ENCODE measurements around the gene ADAMTS14.

ADAMTS14 gene

DNA sequence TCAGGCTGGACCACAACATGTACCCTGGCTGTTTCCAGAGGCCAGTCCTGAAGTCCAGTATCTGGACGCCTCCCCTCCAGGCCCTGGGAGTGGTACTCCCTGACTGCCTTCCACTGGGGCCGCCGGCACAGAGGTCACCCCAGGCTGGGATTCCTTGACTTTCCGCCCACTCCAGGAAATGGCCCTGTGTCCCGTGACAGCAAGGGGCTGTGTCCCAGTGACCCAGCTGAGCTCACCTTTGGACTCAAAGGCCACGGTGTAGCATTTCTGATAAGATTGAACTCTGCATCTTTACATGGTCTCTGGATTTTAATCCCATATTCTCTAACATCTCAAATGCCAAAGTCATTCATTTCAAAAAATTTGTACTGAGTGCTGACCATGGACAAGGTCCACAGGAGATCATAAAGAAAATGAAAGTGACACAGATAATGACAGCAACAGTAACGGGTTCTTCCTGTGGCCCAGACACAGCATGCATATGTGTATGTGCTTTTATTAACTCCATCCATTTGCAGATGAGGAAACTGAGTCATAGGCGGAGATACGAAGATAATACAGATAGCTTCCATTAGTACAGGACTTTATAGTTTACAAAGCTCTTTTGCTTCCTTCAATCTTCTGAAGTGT lies 5.4 kb downstream of the ADAMTS14 start:
- Histone ChIP-seq H3K9me3 (ENCODE audit: control insufficient read depth in 1 of 2, low read length in 2 of 2) (no peaks in the 10 kb centered on the region), H3K27ac (ENCODE audit: low read length) (no peak overlapping the region), H3K4me3 (ENCODE audit: low read depth in 1 of 2, low read length in 2 of 2) (no peak overlapping the region), H3K4me1 (ENCODE audit: control insufficient read depth in 1 of 2, insufficient read depth in 2 of 2, low read length in 2 of 2) (peaks cover 0 to 15% of the 10 kb centered on the region in 2 donors), H3K36me3 (ENCODE audit: control insufficient read depth in 1 of 2, insufficient read depth in 2 of 2, low read length in 2 of 2) (no peaks in the 10 kb centered on the region), H3K27me3 (ENCODE audit: low read depth, low read length) (no peaks in the 10 kb centered on the region)

DNA sequence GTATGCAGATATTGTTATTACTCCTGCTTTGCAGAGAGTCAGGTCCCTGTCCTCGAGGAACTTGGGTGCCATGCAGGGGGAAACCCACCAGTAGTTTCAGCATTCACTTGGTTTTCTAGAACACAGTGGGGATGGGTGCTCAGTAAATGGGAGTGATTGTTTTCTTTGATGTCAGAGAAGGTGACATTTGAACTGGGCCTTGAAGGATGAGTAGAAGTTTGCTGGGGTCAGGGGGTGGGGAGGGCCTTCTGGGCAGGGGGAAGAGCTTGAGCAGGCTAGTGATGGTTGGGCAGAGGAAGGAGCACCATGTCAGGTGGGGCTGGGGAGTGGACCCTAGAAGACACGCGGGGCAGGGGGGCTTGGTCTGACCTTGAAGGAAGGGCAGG lies 5.9 kb downstream of the ADAMTS14 start:
- H3K36me3 ChIP-seq (ENCODE audit: control insufficient read depth in 1 of 2, insufficient read depth in 2 of 2, low read length in 2 of 2) = no peaks in the 10 kb centered on the region
- no peaks in the 10 kb centered on the region for H3K27me3 ChIP-seq (ENCODE audit: low read depth, low read length)
- H3K9me3 ChIP-seq (ENCODE audit: control insufficient read depth in 1 of 2, low read length in 2 of 2) = no peaks in the 10 kb centered on the region
- H3K4me1 ChIP-seq (ENCODE audit: control insufficient read depth in 1 of 2, insufficient read depth in 2 of 2, low read length in 2 of 2) = peaks cover 0 to 13% of the 10 kb centered on the region in 2 donors
- no peak overlapping the region for H3K27ac ChIP-seq (ENCODE audit: low read length)
- H3K4me3 ChIP-seq (ENCODE audit: low read depth in 1 of 2, low read length in 2 of 2) = no peak overlapping the region

DNA sequence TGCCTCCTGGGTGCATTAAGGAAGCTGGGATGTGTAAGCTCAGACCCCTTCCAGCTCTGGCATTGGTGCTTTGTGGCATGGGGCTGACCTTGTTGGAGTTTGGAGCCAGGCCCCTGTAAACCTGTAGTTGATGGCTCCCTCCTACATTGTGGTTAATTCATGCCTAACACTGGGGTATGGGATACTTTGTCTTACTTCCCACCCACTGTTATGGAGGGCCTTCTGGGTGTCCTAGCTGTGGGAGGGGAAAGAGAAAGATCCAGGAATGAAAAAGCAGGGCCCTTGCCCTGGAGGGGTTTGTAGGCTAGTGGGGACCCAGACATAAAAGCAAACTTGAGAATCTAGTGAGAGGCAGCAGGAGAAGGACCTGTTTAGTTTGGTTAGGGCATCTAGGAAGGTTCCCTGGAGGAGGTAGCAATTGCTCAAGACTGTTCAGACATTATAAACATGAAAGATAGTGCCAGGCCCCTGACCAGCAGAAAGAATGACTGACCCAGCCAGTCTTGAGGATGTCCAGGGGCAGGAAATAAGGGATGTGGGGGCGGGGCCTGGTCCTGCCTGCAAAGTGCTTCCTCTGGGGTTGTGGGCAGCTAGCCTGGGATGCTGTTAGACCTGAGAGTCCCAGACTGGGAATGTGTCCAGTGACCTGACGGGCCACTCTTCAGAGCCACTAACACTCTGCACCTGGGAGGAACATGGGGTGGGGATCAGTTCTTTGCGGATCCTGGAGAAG lies 6.6 kb downstream of the ADAMTS14 start:
- peaks cover 0 to 12% of the 10 kb centered on the region in 2 donors for H3K4me1 ChIP-seq (ENCODE audit: control insufficient read depth in 1 of 2, insufficient read depth in 2 of 2, low read length in 2 of 2)
- no peaks in the 10 kb centered on the region for H3K9me3 ChIP-seq (ENCODE audit: control insufficient read depth in 1 of 2, low read length in 2 of 2)
- H3K36me3 ChIP-seq (ENCODE audit: control insufficient read depth in 1 of 2, insufficient read depth in 2 of 2, low read length in 2 of 2) = no peaks in the 10 kb centered on the region
- no peak overlapping the region for H3K4me3 ChIP-seq (ENCODE audit: low read depth in 1 of 2, low read length in 2 of 2)
- no peaks in the 10 kb centered on the region for H3K27me3 ChIP-seq (ENCODE audit: low read depth, low read length)
- H3K27ac ChIP-seq (ENCODE audit: low read length) = no peak overlapping the region

DNA sequence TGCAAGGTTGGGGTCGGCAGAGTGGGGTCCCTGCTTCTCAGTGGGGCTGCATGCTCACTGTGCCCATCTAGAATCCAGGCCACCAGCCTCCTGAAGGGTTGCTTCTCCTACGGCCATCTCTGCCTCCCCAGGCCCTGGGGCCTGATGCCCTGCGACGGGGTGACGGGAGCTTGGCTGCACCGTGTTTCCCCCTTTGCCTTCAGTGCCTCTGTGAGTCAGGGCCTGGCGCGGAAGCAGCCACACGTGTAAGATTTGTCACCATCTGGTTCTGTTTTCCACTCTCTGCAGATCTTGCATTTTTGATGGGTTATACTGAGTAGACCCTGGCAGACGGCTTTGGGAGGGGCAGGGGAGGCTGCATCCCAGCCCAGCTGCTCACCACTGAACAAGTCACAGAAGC lies 7.2 kb downstream of the ADAMTS14 start:
- no peaks in the 10 kb centered on the region for H3K36me3 ChIP-seq (ENCODE audit: control insufficient read depth in 1 of 2, insufficient read depth in 2 of 2, low read length in 2 of 2)
- H3K4me1 ChIP-seq (ENCODE audit: control insufficient read depth in 1 of 2, insufficient read depth in 2 of 2, low read length in 2 of 2) = peaks cover 0 to 7% of the 10 kb centered on the region in 2 donors
- no peaks in the 10 kb centered on the region for H3K9me3 ChIP-seq (ENCODE audit: control insufficient read depth in 1 of 2, low read length in 2 of 2)
- H3K27ac ChIP-seq (ENCODE audit: low read length) = no peak overlapping the region
- H3K4me3 ChIP-seq (ENCODE audit: low read depth in 1 of 2, low read length in 2 of 2) = no peak overlapping the region
- H3K27me3 ChIP-seq (ENCODE audit: low read depth, low read length) = no peaks in the 10 kb centered on the region

DNA sequence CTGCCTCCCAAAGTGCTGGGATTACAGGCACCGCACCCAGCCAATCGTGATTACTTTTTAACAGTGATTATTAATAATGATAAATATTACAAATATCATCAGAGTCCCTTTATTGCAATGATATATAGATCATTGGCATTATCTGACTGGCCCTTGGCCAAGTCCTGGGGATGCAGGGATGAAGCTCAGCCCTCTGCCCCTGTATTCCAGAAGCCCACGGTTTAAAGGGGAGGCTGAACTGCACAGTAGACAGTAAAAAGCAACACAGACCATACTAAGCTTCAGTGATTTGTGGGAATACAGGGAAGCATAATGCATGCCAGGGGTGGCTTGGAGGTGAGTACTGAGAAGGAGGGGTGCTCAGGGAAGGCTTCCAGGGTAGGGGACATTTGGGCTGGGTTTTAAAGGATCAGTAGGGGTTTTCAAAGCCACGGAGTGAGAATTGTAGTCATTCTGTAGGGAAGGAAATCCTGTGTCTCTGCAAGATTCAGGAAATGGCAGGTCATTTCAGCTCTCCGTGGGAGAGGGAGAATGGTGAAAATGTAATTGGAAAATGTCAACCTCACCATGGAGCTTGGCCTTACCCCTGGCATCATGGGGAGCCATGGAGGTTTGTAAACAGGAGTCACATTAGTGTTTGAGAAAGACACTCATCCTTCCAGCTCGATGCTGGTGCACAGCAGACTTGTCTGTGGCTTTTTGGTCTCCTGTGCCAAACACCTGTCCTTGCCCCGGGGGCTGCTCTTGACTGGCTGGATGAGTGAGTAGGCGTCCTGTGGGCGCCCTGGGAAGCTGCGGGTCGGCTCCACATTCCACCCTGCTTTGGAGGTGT lies 8.8 kb downstream of the ADAMTS14 start:
- Histone ChIP-seq H3K27ac (ENCODE audit: low read length) (no peak overlapping the region), H3K4me3 (ENCODE audit: low read depth in 1 of 2, low read length in 2 of 2) (no peak overlapping the region), H3K4me1 (ENCODE audit: control insufficient read depth in 1 of 2, insufficient read depth in 2 of 2, low read length in 2 of 2) (peaks cover 0 to 7% of the 10 kb centered on the region in 2 donors), H3K27me3 (ENCODE audit: low read depth, low read length) (no peaks in the 10 kb centered on the region), H3K9me3 (ENCODE audit: control insufficient read depth in 1 of 2, low read length in 2 of 2) (no peaks in the 10 kb centered on the region), H3K36me3 (ENCODE audit: control insufficient read depth in 1 of 2, insufficient read depth in 2 of 2, low read length in 2 of 2) (no peaks in the 10 kb centered on the region)

DNA sequence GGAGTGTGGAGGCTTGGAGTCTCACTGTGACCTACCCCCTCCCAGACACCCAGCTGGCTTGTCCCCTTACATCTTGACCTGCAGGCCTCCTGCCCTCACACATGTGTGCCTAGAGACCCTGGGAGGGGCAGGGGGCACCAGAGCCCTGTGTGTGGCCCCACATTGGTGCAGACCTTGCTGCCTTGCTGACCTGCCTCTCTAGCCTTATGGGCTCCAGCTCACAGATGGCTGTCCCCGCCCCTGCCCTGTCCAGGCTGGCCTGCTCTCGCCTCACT lies 9.4 kb downstream of the ADAMTS14 start:
- no peaks in the 10 kb centered on the region for H3K36me3 ChIP-seq (ENCODE audit: control insufficient read depth in 1 of 2, insufficient read depth in 2 of 2, low read length in 2 of 2)
- no peak overlapping the region for H3K27ac ChIP-seq (ENCODE audit: low read length)
- H3K27me3 ChIP-seq (ENCODE audit: low read depth, low read length) = no peaks in the 10 kb centered on the region
- no peaks in the 10 kb centered on the region for H3K9me3 ChIP-seq (ENCODE audit: control insufficient read depth in 1 of 2, low read length in 2 of 2)
- H3K4me1 ChIP-seq (ENCODE audit: control insufficient read depth in 1 of 2, insufficient read depth in 2 of 2, low read length in 2 of 2) = peaks cover 0 to 7% of the 10 kb centered on the region in 2 donors
- no peak overlapping the region for H3K4me3 ChIP-seq (ENCODE audit: low read depth in 1 of 2, low read length in 2 of 2)

DNA sequence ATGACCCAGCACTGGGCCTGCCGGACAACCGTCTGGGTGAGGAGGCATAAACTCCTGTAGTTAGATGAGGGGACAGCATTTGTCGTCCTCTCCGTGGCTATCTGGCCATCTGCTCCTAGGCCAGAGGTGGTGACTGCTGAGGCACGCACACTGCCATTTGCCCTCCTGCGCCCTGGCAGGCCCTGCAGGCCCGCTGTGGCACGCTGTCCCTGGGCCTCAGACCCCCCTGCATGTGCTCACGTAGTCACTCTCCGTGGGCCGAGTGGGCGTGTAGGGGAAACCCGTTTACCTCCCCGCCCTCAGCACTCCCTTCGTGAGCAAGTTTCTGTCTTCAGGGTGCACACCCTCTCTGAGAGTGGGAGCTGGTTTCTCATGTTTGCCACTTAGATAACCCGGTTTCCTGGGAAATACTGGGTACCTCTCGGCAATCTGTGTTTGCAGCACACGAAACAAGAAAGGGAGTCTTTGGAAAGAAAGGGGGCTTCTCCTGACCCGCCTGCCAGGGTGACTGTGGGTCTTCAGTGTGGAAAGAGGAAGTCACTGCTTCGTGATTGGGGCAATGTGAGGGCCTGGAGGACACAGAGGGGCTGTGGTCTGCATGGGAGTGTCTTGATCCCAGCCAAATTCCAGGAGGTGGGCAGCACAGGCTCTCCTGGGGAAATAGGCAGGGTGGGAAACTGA lies 10.8 kb downstream of the ADAMTS14 start:
- Histone ChIP-seq H3K4me3 (ENCODE audit: low read depth in 1 of 2, low read length in 2 of 2) (no peak overlapping the region), H3K9me3 (ENCODE audit: control insufficient read depth in 1 of 2, low read length in 2 of 2) (no peaks in the 10 kb centered on the region), H3K36me3 (ENCODE audit: control insufficient read depth in 1 of 2, insufficient read depth in 2 of 2, low read length in 2 of 2) (no peaks in the 10 kb centered on the region), H3K27me3 (ENCODE audit: low read depth, low read length) (no peaks in the 10 kb centered on the region), H3K27ac (ENCODE audit: low read length) (no peak overlapping the region), H3K4me1 (ENCODE audit: control insufficient read depth in 1 of 2, insufficient read depth in 2 of 2, low read length in 2 of 2) (peaks cover 0 to 7% of the 10 kb centered on the region in 2 donors)

DNA sequence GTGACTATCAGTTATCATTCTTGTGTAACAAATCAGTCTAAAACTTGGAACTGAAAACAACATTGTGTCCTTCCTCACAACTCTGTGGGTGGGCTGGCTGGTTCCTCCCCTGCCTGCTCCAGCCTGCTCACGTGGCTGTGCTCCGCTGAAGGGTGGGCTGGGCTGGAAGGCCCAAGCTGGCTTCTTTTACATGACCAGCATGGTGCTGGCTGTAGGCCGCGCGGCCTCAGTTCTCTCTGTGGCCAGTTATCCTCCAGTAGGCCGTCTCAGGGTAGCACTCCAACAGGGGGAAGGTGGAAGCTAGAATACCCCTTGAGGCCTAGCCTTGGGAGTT lies 11.3 kb downstream of the ADAMTS14 start:
- no peak overlapping the region for H3K4me3 ChIP-seq (ENCODE audit: low read depth in 1 of 2, low read length in 2 of 2)
- no peaks in the 10 kb centered on the region for H3K9me3 ChIP-seq (ENCODE audit: control insufficient read depth in 1 of 2, low read length in 2 of 2)
- H3K4me1 ChIP-seq (ENCODE audit: control insufficient read depth in 1 of 2, insufficient read depth in 2 of 2, low read length in 2 of 2) = peaks cover 0 to 7% of the 10 kb centered on the region in 2 donors
- no peaks in the 10 kb centered on the region for H3K27me3 ChIP-seq (ENCODE audit: low read depth, low read length)
- no peak overlapping the region for H3K27ac ChIP-seq (ENCODE audit: low read length)
- H3K36me3 ChIP-seq (ENCODE audit: control insufficient read depth in 1 of 2, insufficient read depth in 2 of 2, low read length in 2 of 2) = no peaks in the 10 kb centered on the region

DNA sequence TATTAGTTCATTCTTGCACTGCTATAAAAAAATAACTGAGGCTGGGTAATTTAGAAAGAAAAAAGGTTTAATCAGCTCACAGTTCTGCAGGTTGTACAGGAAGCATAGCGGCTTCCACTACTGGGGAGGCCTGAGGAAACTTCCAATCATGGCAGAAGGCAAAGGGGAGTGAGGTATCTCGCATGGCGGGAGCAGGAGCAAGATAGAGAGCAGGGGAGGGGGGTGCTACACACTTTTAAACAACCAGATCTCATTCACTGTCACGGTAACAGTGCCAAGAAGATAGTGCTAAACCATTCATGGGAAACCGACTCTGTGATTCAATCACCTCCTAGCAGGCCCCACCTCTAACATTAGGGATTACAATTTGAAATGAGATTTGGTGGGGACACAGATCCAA lies 11.6 kb downstream of the ADAMTS14 start:
- Histone ChIP-seq H3K36me3 (ENCODE audit: control insufficient read depth in 1 of 2, insufficient read depth in 2 of 2, low read length in 2 of 2) (no peaks in the 10 kb centered on the region), H3K27ac (ENCODE audit: low read length) (no peak overlapping the region), H3K9me3 (ENCODE audit: control insufficient read depth in 1 of 2, low read length in 2 of 2) (no peaks in the 10 kb centered on the region)

DNA sequence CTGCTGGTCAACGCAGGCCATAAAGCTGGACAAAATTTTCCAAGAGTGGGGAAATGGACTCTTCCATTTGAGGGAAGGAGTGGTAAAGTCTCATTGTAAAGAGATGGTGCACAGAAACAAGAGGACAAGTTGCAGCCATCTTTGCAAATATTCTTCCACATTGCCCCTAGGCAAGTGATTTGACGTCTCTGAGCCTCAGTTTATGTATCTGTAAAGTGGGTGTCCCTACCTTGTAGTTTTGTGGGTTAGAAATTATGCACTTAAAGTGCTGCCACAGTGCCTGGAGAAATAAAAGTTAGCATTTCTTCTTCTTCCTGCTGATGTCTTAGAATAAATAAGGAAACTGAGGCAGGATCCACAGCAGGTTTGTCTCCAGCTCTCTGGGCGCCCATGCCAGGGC lies 12.1 kb downstream of the ADAMTS14 start:
- H3K4me1 ChIP-seq (ENCODE audit: control insufficient read depth in 1 of 2, insufficient read depth in 2 of 2, low read length in 2 of 2) = peaks cover 0 to 7% of the 10 kb centered on the region in 2 donors
- no peaks in the 10 kb centered on the region for H3K9me3 ChIP-seq (ENCODE audit: control insufficient read depth in 1 of 2, low read length in 2 of 2)
- no peaks in the 10 kb centered on the region for H3K36me3 ChIP-seq (ENCODE audit: control insufficient read depth in 1 of 2, insufficient read depth in 2 of 2, low read length in 2 of 2)
- no peaks in the 10 kb centered on the region for H3K27me3 ChIP-seq (ENCODE audit: low read depth, low read length)
- no peak overlapping the region for H3K27ac ChIP-seq (ENCODE audit: low read length)
- no peak overlapping the region for H3K4me3 ChIP-seq (ENCODE audit: low read depth in 1 of 2, low read length in 2 of 2)

More for the DNA sequence above, 11.6 kb downstream of the ADAMTS14 start:
- Histone ChIP-seq H3K4me1 (ENCODE audit: control insufficient read depth in 1 of 2, insufficient read depth in 2 of 2, low read length in 2 of 2) (peaks cover 0 to 7% of the 10 kb centered on the region in 2 donors), H3K27me3 (ENCODE audit: low read depth, low read length) (no peaks in the 10 kb centered on the region), H3K4me3 (ENCODE audit: low read depth in 1 of 2, low read length in 2 of 2) (no peak overlapping the region)

DNA sequence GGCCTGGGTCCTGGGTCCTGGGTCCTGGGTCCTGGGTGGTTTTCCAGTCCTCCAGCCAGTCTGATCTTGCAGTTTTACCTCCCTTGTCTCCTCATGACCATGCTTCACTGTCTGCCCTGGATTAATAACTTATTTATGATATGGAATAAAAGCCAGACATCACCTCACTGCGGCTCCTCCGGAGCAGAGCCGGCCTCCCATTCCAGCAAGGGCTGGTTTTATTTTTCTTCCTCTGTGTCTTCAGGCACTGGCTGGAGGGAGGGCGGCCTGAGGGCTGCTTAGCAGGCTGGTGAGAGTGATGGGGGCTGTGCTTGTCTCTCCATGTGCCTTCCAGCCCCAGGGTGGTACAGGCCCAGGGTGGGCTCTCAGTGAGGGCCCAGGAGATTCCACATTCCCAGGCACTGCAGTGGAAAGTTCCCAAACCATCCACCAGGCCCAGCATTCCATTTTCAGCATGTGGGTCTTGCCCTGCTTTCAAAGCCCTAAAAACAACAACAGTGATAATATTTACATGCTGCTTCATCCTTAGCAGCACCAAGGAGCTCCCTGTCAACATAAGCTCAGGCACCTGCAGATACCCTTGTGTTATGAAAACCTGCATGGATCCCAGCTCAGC lies 12.6 kb downstream of the ADAMTS14 start:
- H3K27ac ChIP-seq (ENCODE audit: low read length) = no peak overlapping the region
- no peaks in the 10 kb centered on the region for H3K36me3 ChIP-seq (ENCODE audit: control insufficient read depth in 1 of 2, insufficient read depth in 2 of 2, low read length in 2 of 2)
- no peak overlapping the region for H3K4me3 ChIP-seq (ENCODE audit: low read depth in 1 of 2, low read length in 2 of 2)
- peaks cover 0 to 7% of the 10 kb centered on the region in 2 donors for H3K4me1 ChIP-seq (ENCODE audit: control insufficient read depth in 1 of 2, insufficient read depth in 2 of 2, low read length in 2 of 2)
- H3K27me3 ChIP-seq (ENCODE audit: low read depth, low read length) = no peaks in the 10 kb centered on the region
- no peaks in the 10 kb centered on the region for H3K9me3 ChIP-seq (ENCODE audit: control insufficient read depth in 1 of 2, low read length in 2 of 2)
